T-cell (primary cell): Measurements from ENCODE around the gene CROCC2. TPM values are rescaled to one million over a fixed set of nuclear protein-coding genes. Genes with fewer than 3 reads are reported as not detected.

ENCODE experiments used
- ATAC-seq, 4 experiments: fragments of 200-7000 bp in 3 of 4; fragments of 150-1000 bp in 1 of 4; cut with Tn5 transposase; replicated peaks in 1 of 4; 1 replicate in 3 of 4; 2 replicates in 1 of 4; pipeline ENCODE4 v1.10.0; 2021; ENCODE audit warnings: moderate library complexity in 3 of 4, mild to moderate bottlenecking in 2 of 4, moderate number of reproducible peaks in 1 of 4
- CTCF ChIA-PET, 2 donors: fragments of 300-600 bp; sonication (Branson Sonifier 250); formaldehyde crosslinking; loops; one replicate each; lab custom pipeline; 2022; ENCODE audit warnings: antibody characterized with exemption in 2 of 2; lab: Charles Lee
- POLR2A ChIA-PET, 2 donors: fragments of 300-600 bp; sonication (Branson Sonifier 250); formaldehyde crosslinking; loops; one replicate each; lab custom pipeline; 2022; ENCODE audit warnings: antibody characterized with exemption in 2 of 2; lab: Charles Lee
- DNase-seq, 35 experiments: peaks; one replicate each; pipeline versions ENCODE4 v3.0.0 to v3.0.0-alpha.2; 2013 to 2023
- H3K27ac ChIP-seq: one replicate; pipeline ENCODE4 v1.5.1; 2013; ENCODE audit warnings: low read length
- H3K27me3 ChIP-seq, 2 experiments: replicated peaks in 1 of 2; 1 replicate in 1 of 2; 2 replicates in 1 of 2; pipeline versions ENCODE4 v1.6.1 to v1.7.0; 2013; ENCODE audit warnings: low read length in 1 of 2, mixed read lengths in 1 of 2; ENCODE audit not compliant: control insufficient read depth in 2 of 2, insufficient read depth in 2 of 2; ENCODE audit errors: extremely low read depth in 1 of 2
- H3K36me3 ChIP-seq, 2 donors: 1 replicate in 1 of 2; 2 replicates in 1 of 2; pipeline versions ENCODE4 v1.6.1 to v1.7.0; 2013; ENCODE audit warnings: low read length in 1 of 2; ENCODE audit not compliant: control insufficient read depth in 2 of 2, insufficient read depth in 1 of 2; ENCODE audit errors: extremely low read depth in 1 of 2
- H3K4me1 ChIP-seq, 2 experiments: 1 replicate in 1 of 2; 2 replicates in 1 of 2; pipeline versions ENCODE4 v1.6.1 to v1.7.0; 2013; ENCODE audit warnings: low read length in 2 of 2, mixed read lengths in 1 of 2; ENCODE audit not compliant: insufficient read depth in 2 of 2, control insufficient read depth in 1 of 2; ENCODE audit errors: extremely low read depth in 1 of 2
- H3K4me3 ChIP-seq, 2 donors: 1 replicate in 1 of 2; 2 replicates in 1 of 2; pipeline versions ENCODE4 v1.5.1 to v1.7.0; 2013; ENCODE audit warnings: mild to moderate bottlenecking in 2 of 2, low read length in 1 of 2, moderate library complexity in 1 of 2; ENCODE audit not compliant: control insufficient read depth in 1 of 2; ENCODE audit errors: extremely low read depth in 1 of 2
- H3K9me3 ChIP-seq: 2 replicates; pipeline ENCODE4 v1.7.0; 2013
- H3K27ac Mint-ChIP-seq, 2 donors: one replicate each; pipeline ENCODE4 v1.8.0; 2020 to 2021; ENCODE audit warnings: mild to moderate bottlenecking in 2 of 2, mixed read lengths in 2 of 2
- H3K27me3 Mint-ChIP-seq, 2 donors: one replicate each; pipeline ENCODE4 v1.8.0; 2021 to 2022; ENCODE audit warnings: mixed read lengths in 2 of 2
- H3K36me3 Mint-ChIP-seq: one replicate; pipeline ENCODE4 v1.8.0; 2021; ENCODE audit warnings: mixed read lengths
- H3K4me1 Mint-ChIP-seq, 3 donors: one replicate each; pipeline ENCODE4 v1.8.0; 2020 to 2022; ENCODE audit warnings: mixed read lengths in 3 of 3, mild to moderate bottlenecking in 1 of 3
- H3K4me3 Mint-ChIP-seq, 3 donors: one replicate each; pipeline ENCODE4 v1.8.0; 2020 to 2022; ENCODE audit warnings: mild to moderate bottlenecking in 3 of 3, mixed read lengths in 3 of 3, moderate library complexity in 3 of 3
- H3K9me3 Mint-ChIP-seq, 3 donors: one replicate each; pipeline ENCODE4 v1.8.0; 2020 to 2022; ENCODE audit warnings: mixed read lengths in 3 of 3
- WGBS: methylation state at CpG from one replicate; pipeline ENCODE4 v1.1.5; 2013; ENCODE audit warnings: missing lambda C conversion rate; ENCODE audit not compliant: insufficient coverage; 5-methylcytosine and 5-hydroxymethylcytosine counted together
- total RNA-seq, 35 experiments: library from RNA in 6 of 35; stranded (reverse) in 6 of 35; fragments of 120-200 nt in 1 of 35; gene quantifications; one replicate each; pipeline versions ENCODE4 v1.2.1 to v1.2.4 and lab custom pipeline; 2013 to 2026

Gene CROCC2
- total RNA-seq, 5 donors from 2014 or later (not counting 1 experiment from before 2014, with no cell fraction given) = not detected

GRCh38 chr2:240986787-240987411 is 80.8 kb downstream of the CROCC2 start:
- Mint-ChIP-seq H3K9me3 (no peaks in the 10 kb centered on the region), H3K4me3 (no peak overlapping the region), H3K27ac (no peak overlapping the region), H3K4me1 (peaks cover 0 to 4% (median 3%) of the 10 kb centered on the region in 3 donors), H3K27me3 (peaks cover 0 to 7% of the 10 kb centered on the region in 2 donors), H3K36me3 (no peaks in the 10 kb centered on the region)
- DNase-seq (no peak), ATAC-seq (no peak)
- 85% methylated on average over 4 of the region's 11 CpGs for WGBS
- Histone ChIP-seq H3K4me3 (no peak overlapping the region), H3K27ac (no peak overlapping the region), H3K27me3 (peaks cover 0 to 27% of the 10 kb centered on the region in 2 experiments), H3K9me3 (no peaks in the 10 kb centered on the region), H3K36me3 (no peaks in the 10 kb centered on the region), H3K4me1 (peaks cover 0 to 11% of the 10 kb centered on the region in 2 experiments)
- CTCF ChIA-PET = no interaction called here
- POLR2A ChIA-PET = no interaction called here

GRCh38 chr2:240987588-240987987 is 81.5 kb downstream of the CROCC2 start:
- H3K27me3 ChIP-seq = peaks cover 0 to 21% of the 10 kb centered on the region in 2 experiments
- no peak overlapping the region for H3K4me3 ChIP-seq
- no peak overlapping the region for H3K27ac Mint-ChIP-seq
- H3K27me3 Mint-ChIP-seq = peaks cover 0 to 10% of the 10 kb centered on the region in 2 donors
- H3K9me3 Mint-ChIP-seq = no peaks in the 10 kb centered on the region
- no peaks in the 10 kb centered on the region for H3K36me3 Mint-ChIP-seq
- H3K4me1 ChIP-seq = peaks cover 0 to 11% of the 10 kb centered on the region in 2 experiments
- peaks cover 0 to 4% (median 3%) of the 10 kb centered on the region in 3 donors for H3K4me1 Mint-ChIP-seq
- H3K9me3 ChIP-seq = no peaks in the 10 kb centered on the region
- no peak for DNase-seq
- H3K36me3 ChIP-seq = no peaks in the 10 kb centered on the region
- ATAC-seq = no peak
- ChIA-PET POLR2A (no interaction called here), CTCF (no interaction called here)
- H3K27ac ChIP-seq = no peak overlapping the region
- WGBS = 78% methylated on average over 2 of the region's 6 CpGs
- H3K4me3 Mint-ChIP-seq = no peak overlapping the region

GRCh38 chr2:240988146-240988545 is 82.0 kb downstream of the CROCC2 start:
- POLR2A ChIA-PET = no interaction called here
- CTCF ChIA-PET = no interaction called here
- DNase-seq = no peak
- Histone ChIP-seq H3K27me3 (peaks cover 0 to 21% of the 10 kb centered on the region in 2 experiments), H3K27ac (no peak overlapping the region), H3K4me1 (peaks cover 0 to 8% of the 10 kb centered on the region in 2 experiments), H3K36me3 (no peaks in the 10 kb centered on the region), H3K9me3 (no peaks in the 10 kb centered on the region), H3K4me3 (no peak overlapping the region)
- WGBS = 85% methylated on average over 3 of the region's 3 CpGs
- H3K4me3 Mint-ChIP-seq = no peak overlapping the region
- ATAC-seq = no peak
- peaks cover 0 to 1% (median 0%) of the 10 kb centered on the region in 3 donors for H3K4me1 Mint-ChIP-seq
- H3K36me3 Mint-ChIP-seq = no peaks in the 10 kb centered on the region
- no peaks in the 10 kb centered on the region for H3K9me3 Mint-ChIP-seq
- H3K27ac Mint-ChIP-seq = no peak overlapping the region
- H3K27me3 Mint-ChIP-seq = peaks cover 0 to 6% of the 10 kb centered on the region in 2 donors

- H3K9me3 Mint-ChIP-seq = no peaks in the 10 kb centered on the region
- POLR2A ChIA-PET = no interaction called here
- peaks cover 0 to 6% of the 10 kb centered on the region in 2 donors for H3K27me3 Mint-ChIP-seq
- Histone ChIP-seq H3K4me3 (no peak overlapping the region), H3K4me1 (peaks cover 0 to 2% of the 10 kb centered on the region in 2 experiments), H3K27ac (no peak overlapping the region), H3K36me3 (no peaks in the 10 kb centered on the region), H3K9me3 (no peaks in the 10 kb centered on the region), H3K27me3 (peaks cover 0 to 21% of the 10 kb centered on the region in 2 experiments)
- DNase-seq = peak in 1 of 35 experiments; percentile 1
- 94% methylated on average over 5 of the region's 6 CpGs for WGBS
- peaks cover 0 to 1% (median 0%) of the 10 kb centered on the region in 3 donors for H3K4me1 Mint-ChIP-seq
- no peaks in the 10 kb centered on the region for H3K36me3 Mint-ChIP-seq
- no peak overlapping the region for H3K27ac Mint-ChIP-seq
- no peak overlapping the region for H3K4me3 Mint-ChIP-seq
- CTCF ChIA-PET = no interaction called here
- ATAC-seq = no peak
Observed at GRCh38 chr2:240988571-240989271, 82.6 kb downstream of the CROCC2 start.

GRCh38 chr2:240989451-240990265 is 83.5 kb downstream of the CROCC2 start:
- ChIA-PET CTCF (no interaction called here), POLR2A (no interaction called here)
- Histone ChIP-seq H3K4me1 (no peaks in the 10 kb centered on the region), H3K27me3 (peaks cover 0 to 21% of the 10 kb centered on the region in 2 experiments), H3K9me3 (no peaks in the 10 kb centered on the region), H3K36me3 (no peaks in the 10 kb centered on the region), H3K4me3 (no peak overlapping the region), H3K27ac (no peak overlapping the region)
- Mint-ChIP-seq H3K4me1 (peaks cover 0 to 1% (median 0%) of the 10 kb centered on the region in 3 donors), H3K9me3 (no peaks in the 10 kb centered on the region), H3K27ac (no peak overlapping the region), H3K36me3 (no peaks in the 10 kb centered on the region), H3K4me3 (no peak overlapping the region), H3K27me3 (peaks cover 0 to 6% of the 10 kb centered on the region in 2 donors)
- WGBS = 79% methylated on average over 12 of the region's 17 CpGs
- ATAC-seq (no peak), DNase-seq (peak in 2 of 35 experiments; percentile 2 to 8)

DNA sequence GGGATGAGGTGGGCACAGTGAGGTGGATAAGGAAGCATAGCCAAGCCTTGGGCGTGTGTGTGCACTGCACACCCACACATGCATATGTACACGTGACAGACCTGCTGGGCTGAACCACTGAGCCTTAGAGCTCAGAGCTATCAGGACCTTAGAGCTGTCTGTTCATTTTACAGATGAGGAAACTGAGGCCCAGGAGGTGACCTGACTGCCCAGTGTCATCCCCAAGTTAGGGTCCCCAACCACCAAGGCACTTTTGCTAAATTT is 84.1 kb downstream of the CROCC2 start:
- Mint-ChIP-seq H3K36me3 (no peaks in the 10 kb centered on the region), H3K9me3 (no peaks in the 10 kb centered on the region), H3K27me3 (peaks cover 0 to 8% of the 10 kb centered on the region in 2 donors), H3K4me3 (no peak overlapping the region), H3K4me1 (peaks cover 0 to 1% (median under 1%) of the 10 kb centered on the region in 3 donors), H3K27ac (no peak overlapping the region)
- H3K36me3 ChIP-seq = no peaks in the 10 kb centered on the region
- H3K4me3 ChIP-seq = no peak overlapping the region
- no peaks in the 10 kb centered on the region for H3K9me3 ChIP-seq
- ATAC-seq (no peak), DNase-seq (no peak)
- CTCF ChIA-PET = no interaction called here
- H3K4me1 ChIP-seq = no peaks in the 10 kb centered on the region
- 0% methylated on average over 1 of the region's 2 CpGs for WGBS
- no peak overlapping the region for H3K27ac ChIP-seq
- POLR2A ChIA-PET = no interaction called here
- H3K27me3 ChIP-seq = peaks cover 0 to 23% of the 10 kb centered on the region in 2 experiments
